NOMO-1 treated with dmso at 0.1 percent for 144 hours (cell line): ENCODE measurements around the gene HERC3.

Source experiments
- DNase-seq: peaks from one replicate; lab custom pipeline; 2025; ENCODE audit not compliant: unreplicated experiment; lab: John Stamatoyannopoulos, UW

HERC3 gene

DNA sequence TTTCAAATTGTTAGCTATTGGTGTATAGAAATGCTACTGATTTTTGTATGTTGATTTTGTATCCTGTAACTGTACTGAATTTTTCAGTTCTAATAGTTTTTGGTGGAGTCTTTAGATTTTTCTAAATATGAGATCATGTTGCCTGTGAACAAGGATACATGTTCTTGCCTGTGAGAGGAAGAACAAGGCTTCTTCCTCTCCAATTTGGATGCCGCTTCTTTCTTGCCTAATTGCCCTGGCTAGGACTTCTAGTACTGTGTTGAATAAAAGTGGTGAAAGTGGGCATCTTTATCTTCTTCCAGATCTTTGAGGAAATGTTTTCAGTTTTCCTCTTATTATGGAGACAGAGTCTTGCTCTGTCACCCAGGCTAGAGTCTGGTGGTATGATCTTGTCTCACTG, 121.5 kb downstream of the HERC3 start:
- DNase-seq, result no peak

DNA sequence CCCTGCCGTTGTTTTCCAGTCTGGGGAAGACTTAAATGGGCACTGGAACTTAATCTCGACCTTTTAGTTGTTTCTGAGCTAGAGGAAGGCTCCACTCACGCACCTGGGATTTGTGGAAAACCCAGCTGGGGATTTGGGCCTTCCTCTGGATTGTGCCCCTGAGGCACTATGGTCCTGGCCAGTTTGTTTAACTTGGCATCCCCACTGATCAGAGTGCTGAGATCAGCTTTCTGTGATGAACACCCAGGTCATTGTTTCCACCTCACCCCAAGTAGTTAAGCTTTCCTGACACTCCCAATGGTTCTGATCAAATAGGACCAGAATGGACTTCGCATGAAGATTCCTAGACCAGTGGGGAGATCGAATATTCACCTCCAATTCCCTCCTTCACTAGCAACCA, 125.8 kb downstream of the HERC3 start:
- DNase-seq, result no peak

GRCh38 chr4:88719381-88719780, 127.1 kb downstream of the HERC3 start:
- no peak for DNase-seq

- no peak for DNase-seq
These were observed 128.5 kb downstream of the HERC3 start for GRCh38 chr4:88720451-88721428.

DNA sequence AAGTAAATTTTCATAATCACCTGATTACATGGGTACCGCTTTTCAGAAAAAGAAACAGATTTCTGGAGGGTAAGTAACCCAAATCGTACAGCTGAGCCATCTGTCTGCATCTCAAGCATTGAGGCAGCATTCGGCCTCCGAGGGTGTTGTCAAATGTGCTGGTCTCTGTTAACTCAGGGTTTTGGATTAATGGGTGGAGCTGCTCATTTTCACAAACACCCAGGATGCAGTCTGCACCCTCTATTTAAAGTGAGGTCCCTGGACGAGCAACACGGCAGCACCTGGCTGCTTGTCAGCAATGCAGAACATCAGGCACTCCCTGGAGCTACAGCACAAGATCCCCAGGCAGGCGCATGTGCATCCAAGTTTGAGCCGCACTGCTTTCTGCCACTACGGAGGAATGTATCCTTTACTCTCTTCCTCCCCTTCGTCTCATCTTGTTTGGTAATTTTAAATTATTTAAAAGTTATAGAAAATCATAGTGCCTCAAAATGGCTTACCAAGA, 130.0 kb downstream of the HERC3 start:
- no peak for DNase-seq

DNA sequence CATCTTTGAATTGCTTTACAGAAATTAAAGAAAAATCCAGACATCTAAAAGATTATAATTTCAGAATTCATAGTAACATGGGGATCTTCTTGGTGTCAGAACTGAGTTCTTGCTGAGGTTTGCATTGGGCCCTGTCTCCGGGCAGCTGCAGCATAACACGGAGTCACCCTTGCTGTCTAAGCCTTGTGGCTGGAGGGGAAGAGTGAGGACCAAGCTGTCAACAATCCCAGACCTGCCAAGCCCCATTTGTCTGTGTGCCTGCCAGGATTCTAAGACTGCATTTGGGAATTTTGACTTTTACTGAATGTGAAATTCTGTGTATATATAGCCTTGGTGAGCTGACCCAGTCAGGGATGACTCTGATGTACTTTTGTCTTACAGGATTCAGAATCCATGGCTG, 130.5 kb downstream of the HERC3 start:
- DNase-seq, result no peak

GRCh38 chr4:88724406-88724805, 132.1 kb downstream of the HERC3 start:
- no peak for DNase-seq

GRCh38 chr4:88725143-88725542, 132.9 kb downstream of the HERC3 start:
- no peak for DNase-seq

- no peak for DNase-seq
These were observed 133.7 kb downstream of the HERC3 start for GRCh38 chr4:88725986-88726385.

DNA sequence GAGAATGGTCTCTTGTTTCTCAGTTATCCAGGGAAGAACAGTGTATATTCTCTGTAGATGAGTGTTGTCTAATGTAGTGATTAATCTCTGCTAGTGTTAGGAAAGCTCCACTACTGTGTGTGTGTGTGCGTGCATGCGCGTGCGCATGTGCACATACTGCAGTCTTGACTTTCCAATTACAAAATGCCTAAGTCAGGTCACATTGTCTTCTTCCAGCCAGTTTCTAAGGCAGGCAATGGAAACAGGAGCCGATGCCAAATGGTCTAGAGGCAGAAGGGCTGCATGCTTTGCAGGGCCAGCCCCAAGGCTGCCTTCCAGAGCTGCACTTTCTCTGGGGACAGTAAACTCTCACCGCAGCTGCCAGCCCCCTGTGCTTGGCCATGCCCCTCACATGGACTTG, 135.9 kb downstream of the HERC3 start:
- no peak for DNase-seq

- no peak for DNase-seq
These were observed 137.0 kb downstream of the HERC3 start for GRCh38 chr4:88729146-88729760.

- no peak for DNase-seq
These were observed 138.5 kb downstream of the HERC3 start for GRCh38 chr4:88730811-88731210.

- no peak for DNase-seq
These were observed 139.1 kb downstream of the HERC3 start for GRCh38 chr4:88731381-88731780.

DNA sequence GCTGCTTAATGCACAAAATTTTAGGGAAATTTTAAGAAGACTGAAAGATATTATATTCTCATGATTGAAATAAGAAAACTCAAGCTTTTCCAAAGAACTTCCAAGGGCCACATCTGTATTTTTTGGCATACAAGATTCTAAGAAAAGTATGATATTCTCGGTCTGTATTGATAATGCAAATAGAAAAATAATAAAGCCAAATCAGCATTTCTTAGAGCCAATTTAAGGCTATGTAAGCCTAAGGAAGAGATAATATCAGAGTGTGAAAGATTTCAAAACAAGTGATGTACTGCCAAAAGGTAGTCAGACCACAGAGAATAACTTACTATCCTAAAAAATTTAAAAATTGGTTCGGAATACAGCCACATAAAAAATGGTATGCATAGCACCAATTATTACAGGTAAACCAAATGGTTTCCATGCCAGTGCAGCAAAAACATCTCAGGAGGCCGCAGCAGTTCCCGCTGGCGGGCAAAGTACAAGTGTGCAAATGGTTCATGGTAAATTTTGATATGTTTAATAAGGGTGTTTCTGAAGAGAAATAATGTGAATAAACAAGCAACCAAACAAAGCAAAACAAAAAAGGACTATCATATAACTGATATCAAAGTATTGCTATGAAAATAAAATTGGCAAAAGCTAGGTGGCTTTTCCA, 140.6 kb downstream of the HERC3 start:
- no peak for DNase-seq

- no peak for DNase-seq
These were observed 142.2 kb downstream of the HERC3 start for GRCh38 chr4:88734403-88734949.

DNA sequence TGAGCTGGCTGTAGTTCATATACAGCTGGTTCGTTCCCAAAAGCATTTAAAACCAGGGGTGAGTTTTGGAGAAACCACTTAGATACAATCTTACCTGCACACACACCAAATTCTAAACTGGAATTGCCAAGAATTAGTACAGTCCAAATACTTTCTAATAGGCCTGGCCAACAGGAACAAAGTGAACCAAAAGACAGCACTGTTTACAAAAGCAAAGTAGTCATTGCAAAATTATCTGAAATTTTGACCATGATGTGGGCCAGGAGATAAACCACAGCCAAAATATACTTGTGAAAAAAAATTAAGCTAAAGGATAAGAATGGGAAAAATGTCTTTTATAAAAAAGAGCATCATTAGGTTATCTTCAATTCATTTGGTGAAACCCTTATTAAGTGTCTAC, 143.3 kb downstream of the HERC3 start:
- DNase-seq, result no peak

- DNase-seq, result no peak
These were observed 144.0 kb downstream of the HERC3 start for GRCh38 chr4:88736264-88736663.

GRCh38 chr4:88737307-88737941, 145.1 kb downstream of the HERC3 start:
- DNase-seq, result no peak

- no peak for DNase-seq
These were observed 145.9 kb downstream of the HERC3 start for GRCh38 chr4:88738180-88738579.

- DNase-seq, result peak; percentile 22
These were observed 150.3 kb downstream of the HERC3 start for GRCh38 chr4:88742561-88742960.

DNA sequence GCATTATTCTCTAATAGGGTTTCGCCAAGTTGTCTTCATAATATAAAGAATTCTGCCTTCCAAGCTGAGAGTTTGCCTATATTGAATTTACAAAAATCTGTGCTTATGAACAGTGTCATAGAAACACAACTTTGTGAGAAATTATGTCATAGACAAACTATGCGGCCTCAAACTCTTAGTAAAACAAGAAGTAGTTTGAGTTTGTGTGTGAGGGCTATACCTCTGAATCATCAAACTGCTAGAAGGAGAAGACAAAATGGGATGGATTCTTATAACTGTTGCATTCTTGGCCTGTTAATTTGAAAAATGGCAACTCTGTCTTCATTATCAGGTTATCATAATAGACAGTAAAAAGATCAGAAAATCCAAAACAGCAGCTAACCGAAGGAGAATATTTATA, 151.4 kb downstream of the HERC3 start:
- DNase-seq, result peak; percentile 25
